Neural cell (in vitro differentiated cells): Measurements from ENCODE around the gene CLDN6. TPM values are rescaled to one million over a fixed set of nuclear protein-coding genes. Genes with fewer than 3 reads are reported as not detected.

ENCODE experiments used
- H2AFZ ChIP-seq: fragments of 200-600, 300-800 bp; sonication (generic), shearing (Covaris generic); 2 replicates; pipeline ENCODE4 v1.6.0; 2014; ENCODE audit warnings: low read depth, mild to moderate bottlenecking, antibody characterized with exemption, low read length, moderate library complexity
- H3F3A ChIP-seq: fragments of 200-600 bp; shearing (Covaris generic); 2 replicates; pipeline ENCODE4 v1.6.1; 2016; ENCODE audit warnings: mild to moderate bottlenecking, moderate library complexity, mixed read lengths, antibody characterized with exemption, low read length; ENCODE audit not compliant: insufficient read depth, poor library complexity, severe bottlenecking
- H3K27ac ChIP-seq: fragments of 200-600, 300-800 bp; sonication (generic), shearing (Covaris generic); 2 replicates; pipeline ENCODE4 v1.5.1; 2014; ENCODE audit warnings: mild to moderate bottlenecking, low read length, moderate library complexity
- H3K27me3 ChIP-seq: fragments of 300-800, 200-600 bp; sonication (generic), shearing (Covaris generic); 2 replicates; pipeline ENCODE4 v1.6.0; 2014; ENCODE audit warnings: mild to moderate bottlenecking, low read depth, low read length, moderate library complexity; ENCODE audit not compliant: insufficient read depth
- H3K36me3 ChIP-seq: fragments of 300-800, 200-600 bp; sonication (generic), shearing (Covaris generic); 2 replicates; pipeline ENCODE4 v1.5.1; 2014; ENCODE audit warnings: mild to moderate bottlenecking, antibody characterized with exemption, low read length, moderate library complexity; ENCODE audit not compliant: insufficient read depth
- H3K4me2 ChIP-seq: fragments of 300-800, 200-600 bp; sonication (generic), shearing (Covaris generic); 2 replicates; pipeline ENCODE4 v1.6.0; 2014; ENCODE audit warnings: mild to moderate bottlenecking, low read length
- H3K4me3 ChIP-seq: fragments of 300-800, 200-600 bp; sonication (generic), shearing (Covaris generic); 2 replicates; pipeline ENCODE4 v1.5.1; 2014; ENCODE audit warnings: mild to moderate bottlenecking, low read length, moderate library complexity
- H3K79me2 ChIP-seq: fragments of 200-600 bp; shearing (Covaris generic); replicated peaks from 2 replicates; pipeline ENCODE4 v1.6.0; 2014; ENCODE audit warnings: mild to moderate bottlenecking, low read length, moderate library complexity; ENCODE audit not compliant: insufficient read depth
- H3K9ac ChIP-seq: fragments of 300-800, 200-600 bp; sonication (generic), shearing (Covaris generic); 2 replicates; pipeline ENCODE4 v1.6.1; 2016; ENCODE audit warnings: mild to moderate bottlenecking, low read length, mixed read lengths
- H3K9me2 ChIP-seq: fragments of 200-600 bp; shearing (Covaris generic); 2 replicates; pipeline ENCODE4 v1.6.1; 2016; ENCODE audit warnings: mild to moderate bottlenecking, low read length, mixed read lengths; ENCODE audit not compliant: insufficient read depth
- H3K9me3 ChIP-seq: fragments of 200-600, 300-800 bp; sonication (generic), shearing (Covaris generic); 2 replicates; pipeline ENCODE4 v1.6.1; 2016; ENCODE audit warnings: mild to moderate bottlenecking, mixed run types, low read length, moderate library complexity, mixed read lengths
- H4K20me1 ChIP-seq: fragments of 200-600 bp; shearing (Covaris generic); 2 replicates; pipeline ENCODE4 v1.6.1; 2016; ENCODE audit warnings: mild to moderate bottlenecking, mixed run types; ENCODE audit not compliant: insufficient read depth
- CTCF ChIP-seq: fragments of 450-650 bp; IDR thresholded peaks from 2 replicates; pipeline ENCODE4 v1.5.1; 2014; ENCODE audit warnings: antibody characterized with exemption, mild to moderate bottlenecking, moderate library complexity; ENCODE audit not compliant: poor library complexity, severe bottlenecking
- EP300 ChIP-seq: fragments of 450-650 bp; conservative IDR thresholded peaks from 2 replicates; pipeline ENCODE4 v1.6.1; 2014; ENCODE audit warnings: antibody characterized with exemption, mild to moderate bottlenecking, moderate library complexity; ENCODE audit not compliant: poor library complexity, severe bottlenecking
- EZH2 ChIP-seq: fragments of 200-600, 300-800 bp; shearing (Covaris generic), sonication (generic); IDR thresholded peaks from 2 replicates; pipeline ENCODE4 v1.6.1; 2014; ENCODE audit warnings: antibody characterized with exemption, low read length, borderline replicate concordance, mild to moderate bottlenecking; ENCODE audit not compliant: insufficient read depth, poor library complexity, severe bottlenecking
- MXI1 ChIP-seq: fragments of 450-650 bp; conservative IDR thresholded peaks from 2 replicates; pipeline ENCODE4 v1.6.1; 2014; ENCODE audit warnings: antibody characterized with exemption, mild to moderate bottlenecking; ENCODE audit not compliant: poor library complexity, severe bottlenecking
- POLR2AphosphoS5 ChIP-seq: IDR thresholded peaks from 2 replicates; pipeline ENCODE4 v1.6.1; 2012
- RAD21 ChIP-seq: fragments of 450-650 bp; conservative IDR thresholded peaks from 2 replicates; pipeline ENCODE4 v1.6.1; 2014; ENCODE audit warnings: antibody characterized with exemption, mild to moderate bottlenecking, moderate library complexity
- REST ChIP-seq: IDR thresholded peaks from 2 replicates; pipeline ENCODE4 v1.6.1; 2012; ENCODE audit warnings: borderline replicate concordance
- SMC3 ChIP-seq: fragments of 450-650 bp; conservative IDR thresholded peaks from 2 replicates; pipeline ENCODE4 v1.6.1; 2014; ENCODE audit warnings: antibody characterized with exemption, mild to moderate bottlenecking, moderate library complexity; ENCODE audit not compliant: poor library complexity
- TAF1 ChIP-seq: IDR thresholded peaks from 2 replicates; pipeline ENCODE4 v1.6.1; 2012; ENCODE audit warnings: low read depth
- polyA plus RNA-seq: library from polyadenylated mRNA; depleted of rRNA; stranded (reverse); fragments of >200 nt; gene quantifications from 2 replicates; pipeline ENCODE4 v1.2.3, GENCODE V29; 2014

CLDN6 gene
- polyA plus RNA-seq, 1 donor from 2014 or later = not detected

- H3K9me2 ChIP-seq = no peaks in the 10 kb centered on the region
- no peak overlapping the region for H3K4me2 ChIP-seq
- no peaks in the 10 kb centered on the region for H4K20me1 ChIP-seq
- no peak overlapping the region for H2AFZ ChIP-seq
- H3K9ac ChIP-seq = no peak overlapping the region
- no peaks in the 10 kb centered on the region for H3K79me2 ChIP-seq
- H3K4me3 ChIP-seq = no peak overlapping the region
- H3K9me3 ChIP-seq = no peaks in the 10 kb centered on the region
- TF ChIP-seq TAF1 (no peak), REST (no peak), EZH2 (no peak), CTCF (no peak), MXI1 (no peak)
- no peaks in the 10 kb centered on the region for H3F3A ChIP-seq
- peaks cover 79% of the 10 kb centered on the region for H3K27me3 ChIP-seq
- H3K36me3 ChIP-seq = no peaks in the 10 kb centered on the region
- H3K27ac ChIP-seq = no peak overlapping the region
These were observed 24.4 kb upstream of the CLDN6 start for GRCh38 chr16:3042376-3042775.

GRCh38 chr16:3038896-3039295 is 20.9 kb upstream of the CLDN6 start:
- peaks cover 77% of the 10 kb centered on the region for H3K27me3 ChIP-seq

GRCh38 chr16:3038256-3038655 is 20.3 kb upstream of the CLDN6 start:
- no peaks in the 10 kb centered on the region for H3K9me2 ChIP-seq
- no peaks in the 10 kb centered on the region for H3K79me2 ChIP-seq
- H3K9me3 ChIP-seq = no peaks in the 10 kb centered on the region
- no peak overlapping the region for H3K4me3 ChIP-seq
- H4K20me1 ChIP-seq = no peaks in the 10 kb centered on the region
- no peak overlapping the region for H3K27ac ChIP-seq
- no peaks in the 10 kb centered on the region for H3F3A ChIP-seq
- H2AFZ ChIP-seq = no peak overlapping the region
- H3K36me3 ChIP-seq = no peaks in the 10 kb centered on the region
- H3K9ac ChIP-seq = no peak overlapping the region
- H3K27me3 ChIP-seq = peaks cover 77% of the 10 kb centered on the region
- no peak overlapping the region for H3K4me2 ChIP-seq
- TF ChIP-seq MXI1 = no peak
- no peak for TF ChIP-seq SMC3
- TF ChIP-seq EZH2 = no peak
- no peak for TF ChIP-seq CTCF
- TF ChIP-seq POLR2AphosphoS5 = no peak
- TF ChIP-seq REST = no peak
- TF ChIP-seq TAF1 = no peak
- no peak for TF ChIP-seq EP300
- no peak for TF ChIP-seq RAD21

More at GRCh38 chr16:3038896-3039295, 20.9 kb upstream of the CLDN6 start:
- no peaks in the 10 kb centered on the region for H4K20me1 ChIP-seq
- no peak overlapping the region for H3K4me2 ChIP-seq
- H2AFZ ChIP-seq = no peak overlapping the region
- no peak overlapping the region for H3K9ac ChIP-seq
- TF ChIP-seq MXI1 (no peak), RAD21 (no peak), POLR2AphosphoS5 (no peak), TAF1 (no peak), EZH2 (no peak)
- H3F3A ChIP-seq = no peaks in the 10 kb centered on the region
- no peak overlapping the region for H3K4me3 ChIP-seq
- no peaks in the 10 kb centered on the region for H3K9me2 ChIP-seq
- no peak overlapping the region for H3K27ac ChIP-seq
- H3K36me3 ChIP-seq = no peaks in the 10 kb centered on the region
- H3K9me3 ChIP-seq = no peaks in the 10 kb centered on the region
- no peaks in the 10 kb centered on the region for H3K79me2 ChIP-seq
